Activated T-cell treated with anti-CD3 and anti-CD28 coated beads for 24 hours (primary cell): Measurements from ENCODE around the gene CBL.
"Not testable (repeated sequence)": the region's sequence is repeated elsewhere in the genome, so short reads cannot be mapped to it uniquely, and the experiment has no call there.

Experiments used
- DNase-seq: peaks from one replicate; pipeline ENCODE4 v3.0.0-alpha.2; 2020; ENCODE audit warnings: low read depth

The CBL gene

GRCh38 chr11:119205574-119206510 lies at the start of gene CBL:
TSS of gene CBL (plus strand) at chr11:119206339. CDS start at chr11:119206418, 79 bp downstream.
- peak; percentile 97 for DNase-seq

GRCh38 chr11:119156496-119156895 lies 49.6 kb upstream of the CBL start:
- no peak for DNase-seq

GRCh38 chr11:119157063-119157462 lies 49.1 kb upstream of the CBL start:
- no peak for DNase-seq

- DNase-seq, result no peak
These were observed 47.7 kb upstream of the CBL start for GRCh38 chr11:119158467-119158866.

- DNase-seq, result no peak
These were observed 46.0 kb upstream of the CBL start for GRCh38 chr11:119160151-119160550.

GRCh38 chr11:119161871-119162270 lies 44.3 kb upstream of the CBL start:
- no peak for DNase-seq

GRCh38 chr11:119166368-119167076 lies 39.6 kb upstream of the CBL start:
- DNase-seq, result no peak

- DNase-seq, result not testable (repeated sequence)
These were observed 39.1 kb upstream of the CBL start for GRCh38 chr11:119167077-119167458.

GRCh38 chr11:119167933-119168332 lies 38.2 kb upstream of the CBL start:
- DNase-seq, result no peak

GRCh38 chr11:119168471-119169281 lies 37.5 kb upstream of the CBL start, which contains the start of gene NLRX1:
TSS of gene NLRX1 (plus strand) at chr11:119168725. CDS start at chr11:119171404, 2,679 bp downstream.
- peak; percentile 80 for DNase-seq

- peak; percentile 24 for DNase-seq
These were observed 36.8 kb upstream of the CBL start for GRCh38 chr11:119169282-119169719.

- DNase-seq, result no peak
These were observed 33.6 kb upstream of the CBL start for GRCh38 chr11:119172513-119172912.

GRCh38 chr11:119173453-119173852 lies 32.7 kb upstream of the CBL start:
- no peak for DNase-seq

GRCh38 chr11:119175493-119176077 lies 30.6 kb upstream of the CBL start:
- no peak for DNase-seq

GRCh38 chr11:119178166-119178680 lies 27.9 kb upstream of the CBL start:
- no peak for DNase-seq

- DNase-seq, result no peak
These were observed 26.8 kb upstream of the CBL start for GRCh38 chr11:119179342-119179741.

- DNase-seq, result no peak
These were observed 26.2 kb upstream of the CBL start for GRCh38 chr11:119179983-119180382.

- DNase-seq, result no peak
These were observed 25.1 kb upstream of the CBL start for GRCh38 chr11:119180729-119181676.

GRCh38 chr11:119181677-119182412 lies 24.3 kb upstream of the CBL start:
- DNase-seq, result no peak

- DNase-seq, result not testable (repeated sequence)
These were observed 21.7 kb upstream of the CBL start for GRCh38 chr11:119184399-119184798.
